Kidney glomerular epithelial cell (primary cell): Measurements from ENCODE around the gene SORBS1.
"Not testable (repeated sequence)": the region's sequence is repeated elsewhere in the genome, so short reads cannot be mapped to it uniquely, and the experiment has no call there.

Source experiments
- DNase-seq: peaks from one replicate; lab custom pipeline; 2025; lab: John Stamatoyannopoulos, UW

Gene SORBS1

GRCh38 chr10:95482501-95483233 lies 78.5 kb downstream of the SORBS1 start:
- no peak for DNase-seq

DNA sequence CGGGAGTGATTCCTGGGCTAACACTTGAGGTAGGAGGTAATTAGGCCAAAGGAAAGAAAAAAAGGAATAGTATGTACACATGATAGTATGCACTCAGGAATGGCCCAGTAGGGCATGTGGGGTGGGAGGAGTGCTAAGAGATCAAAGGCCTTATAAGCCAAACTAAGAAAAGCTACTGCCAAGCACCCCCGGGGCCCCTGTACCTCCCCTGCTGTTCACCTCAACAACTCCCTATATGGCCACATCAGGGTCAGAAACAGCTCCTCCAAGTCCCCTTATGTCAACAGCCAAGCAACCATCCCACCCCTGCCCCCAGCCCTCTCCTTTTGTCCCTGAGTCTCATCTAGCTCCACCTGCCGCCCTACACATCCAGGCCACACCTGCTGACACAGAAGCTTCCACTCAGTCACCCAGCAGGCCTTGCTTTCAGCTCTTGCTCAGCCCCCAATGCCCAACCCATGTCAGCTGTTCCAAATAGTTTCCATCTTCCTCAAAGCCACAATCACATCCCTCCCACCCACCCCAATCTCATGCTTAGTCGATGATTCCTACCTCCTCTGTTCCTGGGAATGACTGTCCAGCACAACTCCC lies 80.2 kb downstream of the SORBS1 start:
- no peak for DNase-seq

GRCh38 chr10:95480102-95480900 lies 80.9 kb downstream of the SORBS1 start:
- no peak for DNase-seq

DNA sequence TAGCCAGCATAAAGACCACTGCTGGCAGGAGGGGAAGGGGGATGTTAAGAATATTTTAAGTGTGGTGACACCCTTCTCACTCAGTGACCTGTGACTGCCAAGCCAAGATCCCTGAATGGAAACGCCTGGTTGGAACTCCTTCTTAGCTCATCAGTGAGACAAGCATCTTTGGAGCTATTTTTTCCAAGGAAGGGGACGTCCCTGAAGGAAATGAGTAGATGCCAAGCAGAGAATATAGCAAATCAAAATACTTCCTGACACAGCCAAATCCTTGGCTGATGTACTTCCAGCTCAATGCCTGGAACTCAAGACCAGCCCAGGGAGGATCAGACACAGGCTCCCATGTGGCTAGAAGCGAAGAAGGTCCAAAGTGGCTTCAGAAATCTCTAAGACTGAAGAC lies 82.2 kb downstream of the SORBS1 start:
- DNase-seq, result no peak

DNA sequence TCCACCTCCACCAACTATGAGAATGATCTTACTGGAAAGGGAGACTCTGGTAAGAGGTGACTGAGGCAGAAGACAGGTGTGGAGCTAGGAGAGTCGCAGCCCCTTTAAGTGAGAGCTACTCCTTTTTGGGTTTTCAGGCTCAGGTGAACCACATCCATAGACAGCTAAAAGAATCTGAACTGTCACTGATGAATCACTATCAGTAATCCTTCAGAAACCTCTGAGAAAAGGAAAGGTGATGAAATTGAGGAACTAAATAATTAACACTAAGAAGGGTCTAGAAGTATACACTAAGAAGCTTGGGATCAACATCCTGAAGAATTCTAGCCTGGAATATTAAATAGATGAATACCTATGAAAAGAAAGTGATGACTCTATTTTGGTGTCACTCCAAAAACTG lies 83.0 kb downstream of the SORBS1 start:
- DNase-seq, result no peak

GRCh38 chr10:95477175-95477520 lies 84.0 kb downstream of the SORBS1 start:
- DNase-seq, result no peak

DNA sequence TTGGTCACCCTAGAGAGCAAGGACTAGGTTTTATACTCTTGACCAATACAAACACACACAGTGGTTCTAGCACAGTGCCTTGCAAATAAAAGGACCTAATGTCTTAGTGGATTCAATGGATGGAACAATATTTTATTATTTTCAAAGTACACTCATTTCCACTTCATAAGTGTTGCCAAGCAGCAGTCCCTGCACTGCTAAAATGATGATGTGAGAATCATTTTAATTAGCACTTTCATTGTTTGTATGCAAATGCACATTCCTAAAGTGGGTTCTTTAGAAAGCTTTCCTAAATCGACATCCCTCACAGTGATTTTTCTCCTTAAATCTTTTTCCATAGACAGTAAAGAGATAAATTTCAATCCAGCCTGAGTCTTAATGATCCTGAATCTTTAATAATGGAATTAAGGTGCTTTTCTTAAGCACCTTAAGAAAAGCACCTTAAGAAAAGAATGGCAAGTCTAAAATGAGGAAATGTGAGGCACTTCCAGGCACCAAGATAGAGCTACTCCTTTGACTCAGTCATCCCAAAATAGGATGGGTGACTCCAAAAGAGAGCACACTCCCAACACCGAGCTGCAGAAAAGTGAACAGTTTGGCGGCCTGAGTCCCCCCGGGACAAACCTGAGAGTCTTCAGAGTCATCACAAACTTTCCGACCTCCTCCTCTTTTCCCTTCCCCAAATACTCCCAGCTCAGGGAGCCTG lies 84.5 kb downstream of the SORBS1 start:
- DNase-seq, result no peak

GRCh38 chr10:95475827-95476468 lies 85.2 kb downstream of the SORBS1 start:
- DNase-seq, result no peak

- no peak for DNase-seq
These were observed 86.2 kb downstream of the SORBS1 start for GRCh38 chr10:95475003-95475383.

DNA sequence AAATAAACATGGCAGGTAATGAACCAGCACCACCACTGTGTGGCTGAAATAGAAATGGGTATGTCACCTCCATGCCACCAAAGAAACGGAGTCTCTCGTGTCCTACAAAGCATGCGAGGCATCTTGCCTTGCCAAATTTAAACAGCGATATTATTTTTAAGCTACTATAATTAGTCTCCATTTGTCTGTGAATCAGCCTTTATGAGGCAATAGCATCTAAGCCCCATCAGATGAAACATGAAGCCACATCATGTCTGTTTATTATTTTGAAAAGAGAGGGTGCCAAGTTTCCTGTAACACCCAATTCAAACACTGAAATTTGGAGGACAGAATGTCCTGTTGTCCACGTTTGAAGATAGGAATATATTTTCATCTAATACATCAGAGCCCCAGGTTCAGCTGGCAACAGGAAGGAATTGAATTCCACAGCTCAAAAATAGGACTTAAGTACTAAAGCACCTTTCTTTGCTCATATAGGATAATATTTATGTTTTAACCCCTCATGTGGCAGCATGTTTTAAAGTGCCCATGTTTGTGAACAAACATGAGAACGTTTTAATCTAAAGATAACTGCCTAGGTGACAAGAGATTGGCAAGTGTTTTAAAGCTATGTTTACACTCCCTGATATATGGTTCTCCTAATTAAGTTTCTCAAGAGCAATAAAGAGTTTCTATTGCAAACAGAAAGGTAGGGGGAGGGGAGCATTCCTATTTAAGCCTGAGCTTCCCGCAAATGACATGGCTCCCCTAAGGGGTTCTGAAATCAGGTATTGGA lies 86.8 kb downstream of the SORBS1 start:
- no peak for DNase-seq

GRCh38 chr10:95472304-95473088 lies 88.7 kb downstream of the SORBS1 start:
- DNase-seq, result no peak

- no peak for DNase-seq
These were observed 91.5 kb downstream of the SORBS1 start for GRCh38 chr10:95469676-95470075.

DNA sequence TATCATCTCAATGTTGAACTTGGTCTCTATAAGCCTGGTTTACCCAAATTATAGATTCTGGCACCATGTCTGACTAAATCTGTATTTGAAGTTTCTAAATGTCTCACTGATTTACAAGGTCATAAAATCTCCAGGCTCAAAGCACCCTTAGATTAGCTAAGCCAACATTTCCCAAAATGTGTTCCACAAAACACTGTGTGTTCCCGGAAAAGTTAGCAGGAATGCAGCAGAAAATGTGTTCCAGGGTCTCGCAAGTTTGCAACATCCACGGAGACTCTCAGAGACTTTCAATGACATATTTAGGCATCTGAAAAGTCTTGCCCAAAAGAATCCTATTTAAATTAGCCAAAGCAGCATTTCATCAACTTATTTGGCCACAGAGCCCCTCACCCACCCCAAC lies 91.9 kb downstream of the SORBS1 start:
- DNase-seq, result no peak

DNA sequence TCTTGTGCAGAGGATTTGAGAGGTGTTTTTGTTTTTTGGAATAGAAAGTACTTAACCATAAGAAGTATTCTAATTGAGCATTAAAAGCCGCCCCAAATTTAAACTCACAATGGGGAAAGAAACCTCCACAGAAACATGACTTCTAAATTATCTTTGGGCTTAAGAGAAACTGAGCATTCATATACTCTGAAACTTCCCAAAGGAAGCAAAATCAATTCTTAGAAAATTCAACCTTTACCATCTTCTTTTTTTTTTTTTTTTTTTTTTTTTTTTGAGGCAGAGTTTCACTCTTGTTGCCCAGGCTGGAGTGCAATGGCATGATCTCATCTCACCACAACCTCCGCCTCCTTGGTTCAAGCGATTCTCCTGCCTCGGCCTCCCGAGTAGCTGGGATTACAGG lies 93.5 kb downstream of the SORBS1 start:
- not testable (repeated sequence) for DNase-seq

DNA sequence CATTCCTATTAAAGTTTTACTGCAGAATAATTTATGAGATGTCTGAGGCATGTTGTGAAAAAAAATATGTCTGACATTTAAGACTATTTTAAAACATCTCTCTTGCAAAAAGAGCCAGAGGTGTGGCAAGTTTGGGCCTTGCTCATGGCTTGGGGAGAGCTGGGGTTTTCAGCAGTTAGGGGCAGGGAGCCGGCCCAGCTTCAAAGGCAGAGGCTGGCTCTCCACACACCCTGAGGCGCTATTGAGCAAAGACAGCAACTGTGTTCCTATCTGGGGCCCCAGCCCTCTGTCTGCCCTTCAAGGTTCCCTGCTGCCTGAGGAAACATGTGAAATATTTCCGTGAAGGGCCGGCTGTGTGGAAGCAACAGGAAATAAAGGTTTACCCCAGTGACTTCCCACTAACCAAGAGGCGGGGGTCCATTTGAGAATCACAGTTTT lies 94.0 kb downstream of the SORBS1 start:
- DNase-seq, result no peak

GRCh38 chr10:95466436-95466835 lies 94.7 kb downstream of the SORBS1 start:
- DNase-seq, result no peak

- DNase-seq, result no peak
These were observed 96.9 kb downstream of the SORBS1 start for GRCh38 chr10:95464280-95464679.

DNA sequence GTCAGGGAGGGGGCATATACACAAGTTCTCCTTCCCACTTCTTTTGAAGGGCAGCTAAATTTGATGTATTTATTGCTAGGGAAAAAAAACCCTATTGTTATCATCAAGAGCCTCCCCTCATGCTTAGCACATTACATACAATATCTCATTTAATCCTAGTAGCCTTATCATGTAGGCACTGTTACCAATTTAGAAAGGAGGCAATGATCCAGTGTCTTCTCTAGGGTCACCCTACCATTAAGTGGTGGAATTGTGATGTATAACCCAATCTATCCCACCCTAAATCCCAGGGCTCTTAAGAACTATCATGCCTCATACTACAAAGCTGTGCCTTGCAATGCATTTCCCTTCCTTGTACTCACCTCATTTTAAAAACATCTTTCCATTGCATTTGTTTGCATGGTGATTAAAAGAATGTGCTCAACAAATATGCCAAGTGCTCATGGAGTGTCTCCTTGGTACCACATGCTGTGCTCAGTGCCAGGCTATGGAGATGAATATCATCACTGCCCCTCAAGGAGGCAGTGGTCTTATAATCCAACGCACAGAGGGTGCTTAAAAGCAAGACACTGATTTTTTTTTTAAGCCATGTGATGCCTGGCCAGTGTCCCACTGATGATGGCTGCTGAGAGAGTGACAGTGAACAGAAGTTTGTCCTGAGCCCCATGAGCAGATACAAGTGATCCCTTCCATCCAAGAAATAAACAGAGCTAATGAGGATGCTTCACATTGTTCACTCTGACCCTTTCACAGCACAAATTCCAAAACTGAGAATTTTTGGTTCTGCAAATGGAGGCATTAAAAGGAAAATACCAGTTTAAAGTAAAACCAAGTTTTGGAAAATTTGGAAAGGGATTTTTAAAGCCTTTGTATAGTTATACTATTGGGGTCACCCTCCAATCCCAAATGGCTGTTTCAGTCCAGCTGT lies 98.2 kb downstream of the SORBS1 start:
- no peak for DNase-seq

DNA sequence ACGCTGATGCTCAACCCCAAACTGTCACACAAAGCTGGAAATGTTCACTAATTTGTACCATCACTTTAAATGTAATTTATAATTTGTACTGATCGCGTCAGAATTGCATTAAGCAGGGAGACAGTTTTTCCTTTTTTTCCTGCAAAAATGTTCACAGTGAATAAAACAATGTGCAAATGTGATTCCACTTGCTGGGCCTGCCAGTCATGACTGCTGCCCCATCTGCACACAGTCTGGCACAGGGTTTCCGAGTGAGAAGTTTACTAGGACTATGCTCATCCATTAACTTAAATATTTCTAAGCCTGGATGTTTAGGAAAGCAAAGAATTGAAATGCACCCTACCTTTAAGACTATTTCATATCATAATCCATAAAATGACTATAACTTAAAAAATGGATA lies 99.6 kb downstream of the SORBS1 start:
- no peak for DNase-seq
